Calu3 (cell line): ENCODE data around the gene USH1G. TPM values are rescaled to one million over a fixed set of nuclear protein-coding genes. Genes with fewer than 3 reads are reported as not detected.
"Not testable (repeated sequence)": the region's sequence is repeated elsewhere in the genome, so short reads cannot be mapped to it uniquely, and the experiment has no call there.

Source experiments
- BruUV-seq: library from RNA; stranded (reverse); fragments of 400-500 nt; replicated peaks from 2 replicates; lab custom pipeline; 2021; lab: Mats Ljungman, UMichigan
- CTCF ChIA-PET: fragments of 300-600 bp; sonication (Branson Sonifier 250); formaldehyde crosslinking; loops from one replicate; lab custom pipeline; 2022; ENCODE audit warnings: antibody characterized with exemption; lab: Charles Lee
- DNase-seq: peaks from one replicate; pipeline ENCODE4 v3.0.0; 2022
- H3K27ac Mint-ChIP-seq: one replicate; pipeline ENCODE4 v1.8.0; 2022; ENCODE audit warnings: mixed read lengths; ENCODE audit not compliant: unreplicated experiment
- H3K27me3 Mint-ChIP-seq: one replicate; pipeline ENCODE4 v1.8.0; 2022; ENCODE audit warnings: mixed read lengths; ENCODE audit not compliant: unreplicated experiment
- H3K36me3 Mint-ChIP-seq: one replicate; pipeline ENCODE4 v1.8.0; 2022; ENCODE audit warnings: mild to moderate bottlenecking, moderate library complexity, mixed read lengths; ENCODE audit not compliant: insufficient read depth, unreplicated experiment
- H3K4me1 Mint-ChIP-seq: one replicate; pipeline ENCODE4 v1.8.0; 2022; ENCODE audit warnings: mild to moderate bottlenecking, low read depth, mixed read lengths; ENCODE audit not compliant: unreplicated experiment
- H3K4me3 Mint-ChIP-seq: one replicate; pipeline ENCODE4 v1.8.0; 2022; ENCODE audit warnings: mild to moderate bottlenecking, low read depth, moderate library complexity, mixed read lengths; ENCODE audit not compliant: unreplicated experiment
- H3K9me3 Mint-ChIP-seq: one replicate; pipeline ENCODE4 v1.8.0; 2022; ENCODE audit warnings: low read depth, mixed read lengths; ENCODE audit not compliant: unreplicated experiment
- intact Hi-C: fragments of 100-400 bp; cut with micrococcal nuclease; formaldehyde crosslinking; loops from one replicate; pipeline ENCODE4 v1.10.0; 2022; ENCODE audit not compliant: unreplicated experiment
- total RNA-seq: library from RNA; stranded (reverse); gene quantifications from 2 replicates; pipeline ENCODE4 v1.2.3, GENCODE V29; 2022
- TF ChIP-seq, protein P1 (sequence below): fragments of 200-600 bp; IDR thresholded peaks from one replicate; pipeline ENCODE4 v1.8.0; 2022; ENCODE audit warnings: antibody characterized with exemption; ENCODE audit not compliant: unreplicated experiment

The USH1G gene
- total RNA-seq, 1 experiment from 2014 or later: not detected

- Mint-ChIP-seq H3K9me3 (no peaks in the 10 kb centered on the region), H3K27ac (no peak overlapping the region), H3K36me3 (no peaks in the 10 kb centered on the region), H3K4me1 (peaks cover 21% of the 10 kb centered on the region), H3K4me3 (no peak overlapping the region), H3K27me3 (peaks cover 21% of the 10 kb centered on the region)
- intact Hi-C loops: no loop called here
- BruUV-seq: no TSS peak
- no peak for DNase-seq
- TF ChIP-seq, protein P1, sequence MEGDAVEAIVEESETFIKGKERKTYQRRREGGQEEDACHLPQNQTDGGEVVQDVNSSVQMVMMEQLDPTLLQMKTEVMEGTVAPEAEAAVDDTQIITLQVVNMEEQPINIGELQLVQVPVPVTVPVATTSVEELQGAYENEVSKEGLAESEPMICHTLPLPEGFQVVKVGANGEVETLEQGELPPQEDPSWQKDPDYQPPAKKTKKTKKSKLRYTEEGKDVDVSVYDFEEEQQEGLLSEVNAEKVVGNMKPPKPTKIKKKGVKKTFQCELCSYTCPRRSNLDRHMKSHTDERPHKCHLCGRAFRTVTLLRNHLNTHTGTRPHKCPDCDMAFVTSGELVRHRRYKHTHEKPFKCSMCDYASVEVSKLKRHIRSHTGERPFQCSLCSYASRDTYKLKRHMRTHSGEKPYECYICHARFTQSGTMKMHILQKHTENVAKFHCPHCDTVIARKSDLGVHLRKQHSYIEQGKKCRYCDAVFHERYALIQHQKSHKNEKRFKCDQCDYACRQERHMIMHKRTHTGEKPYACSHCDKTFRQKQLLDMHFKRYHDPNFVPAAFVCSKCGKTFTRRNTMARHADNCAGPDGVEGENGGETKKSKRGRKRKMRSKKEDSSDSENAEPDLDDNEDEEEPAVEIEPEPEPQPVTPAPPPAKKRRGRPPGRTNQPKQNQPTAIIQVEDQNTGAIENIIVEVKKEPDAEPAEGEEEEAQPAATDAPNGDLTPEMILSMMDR: no peak
- CTCF ChIA-PET: no interaction called here
Observed at GRCh38 chr17:74907012-74907411, 16.0 kb downstream of the USH1G start.

DNA sequence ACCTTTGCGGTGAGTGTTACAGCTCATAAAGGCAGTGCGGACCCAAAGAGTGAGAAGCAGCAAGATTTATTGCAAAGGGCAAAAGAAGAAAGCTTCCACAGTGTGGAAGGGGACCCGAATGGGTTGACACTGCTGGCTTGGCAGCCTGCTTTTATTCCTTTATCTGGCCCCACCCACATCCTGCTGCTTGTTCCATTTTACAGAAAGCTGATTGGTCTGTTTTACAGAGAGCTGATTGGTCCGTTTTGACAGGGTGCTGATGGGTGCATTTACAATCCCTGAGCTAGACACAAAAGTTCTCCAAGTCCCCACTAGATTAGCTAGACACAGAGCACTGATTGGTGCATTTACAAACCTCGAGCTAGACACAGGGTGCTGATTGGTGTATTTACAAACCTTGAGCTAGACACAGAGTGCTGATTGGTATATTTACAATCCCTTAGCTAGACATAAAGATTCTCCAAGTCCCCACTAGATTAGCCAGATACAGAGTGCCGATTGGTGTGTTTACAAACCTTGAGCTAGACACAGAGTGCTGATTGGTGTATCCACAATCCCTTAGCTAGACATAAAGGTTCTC lies 16.8 kb downstream of the USH1G start:
- H3K4me1 Mint-ChIP-seq: peaks cover 21% of the 10 kb centered on the region
- H3K36me3 Mint-ChIP-seq, H3K4me3 Mint-ChIP-seq, H3K27ac Mint-ChIP-seq, H3K9me3 Mint-ChIP-seq, DNase-seq, BruUV-seq, intact Hi-C loops: not testable (repeated sequence)
- CTCF ChIA-PET: interaction anchor here (0.6 kb wide), 1 partner anchor 67 kb away, joined by 6 read pairs; no protein-coding TSS in a partner anchor
- H3K27me3 Mint-ChIP-seq: peaks cover 28% of the 10 kb centered on the region

DNA sequence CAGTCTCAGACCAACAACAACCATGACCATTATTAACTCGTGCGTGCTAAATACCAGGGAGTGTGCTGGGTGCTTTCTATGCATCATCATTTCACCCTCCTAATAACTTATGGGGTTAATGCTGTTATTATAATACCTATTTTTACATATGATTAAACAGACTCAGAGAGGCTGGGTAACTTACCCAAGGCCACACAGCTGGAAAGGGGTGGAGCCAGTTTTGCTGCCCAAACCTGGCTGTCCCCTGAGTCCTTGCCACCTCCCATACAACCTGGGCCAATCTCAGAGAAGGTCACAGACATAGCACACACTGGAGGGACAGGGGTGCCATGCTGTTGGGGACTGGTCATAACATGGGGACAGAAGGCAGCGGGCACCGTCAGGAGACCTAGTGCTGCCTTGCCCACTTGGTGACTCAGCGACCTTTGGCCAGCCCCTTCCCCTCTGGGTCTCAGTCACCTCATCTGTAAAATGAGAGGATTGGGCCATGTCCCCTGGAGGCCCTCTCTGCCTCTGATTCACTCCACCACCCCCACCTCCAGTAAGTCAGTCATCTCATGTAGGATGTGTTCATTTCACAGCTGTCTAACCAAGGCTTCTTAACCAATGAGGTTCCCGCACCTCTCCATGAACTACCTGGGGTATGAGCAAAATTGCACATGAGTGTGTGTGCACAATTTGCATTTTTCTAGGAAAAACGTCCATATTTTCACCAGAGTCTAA lies 18.2 kb downstream of the USH1G start:
- Mint-ChIP-seq H3K4me3 (no peak overlapping the region), H3K36me3 (no peaks in the 10 kb centered on the region), H3K4me1 (peaks cover 21% of the 10 kb centered on the region), H3K9me3 (no peaks in the 10 kb centered on the region), H3K27ac (no peak overlapping the region), H3K27me3 (peaks cover 43% of the 10 kb centered on the region)
- TF ChIP-seq, protein P1: no peak
- no peak for DNase-seq
- BruUV-seq: no TSS peak
- CTCF ChIA-PET: no interaction called here
- intact Hi-C loops: no loop called here

DNA sequence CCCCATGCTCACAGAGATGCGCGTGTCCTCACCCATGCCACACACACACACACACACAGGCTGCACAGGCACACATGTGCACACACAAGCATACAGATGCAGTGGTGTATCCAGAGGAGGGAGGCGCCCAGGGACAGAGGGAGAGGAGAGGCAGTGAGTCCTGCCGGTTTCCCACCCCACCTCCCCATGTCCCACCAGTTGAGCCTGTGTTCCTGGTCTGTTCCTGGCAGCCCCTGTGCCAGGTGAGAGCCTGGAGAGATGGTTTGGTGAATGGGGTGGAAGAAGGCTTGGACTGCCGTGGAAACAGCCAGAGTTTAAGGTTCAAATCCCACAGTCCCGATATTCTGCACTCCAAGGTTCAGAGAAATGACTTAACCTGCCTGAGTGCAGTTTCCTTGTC lies 19.4 kb downstream of the USH1G start:
- no peaks in the 10 kb centered on the region for H3K36me3 Mint-ChIP-seq
- BruUV-seq: no TSS peak

More for the DNA sequence above, 19.4 kb downstream of the USH1G start:
- CTCF ChIA-PET: no interaction called here
- TF ChIP-seq, protein P1: no peak
- peaks cover 12% of the 10 kb centered on the region for H3K4me1 Mint-ChIP-seq
- H3K27me3 Mint-ChIP-seq: peaks cover 47% of the 10 kb centered on the region
- DNase-seq: no peak
- no peaks in the 10 kb centered on the region for H3K9me3 Mint-ChIP-seq
- H3K27ac Mint-ChIP-seq: no peak overlapping the region
- intact Hi-C loops: no loop called here
- H3K4me3 Mint-ChIP-seq: no peak overlapping the region
